Hepatocyte (in vitro differentiated cells): ENCODE data around the gene GALNT18. TPM values are rescaled to one million over a fixed set of nuclear protein-coding genes. Genes with fewer than 3 reads are reported as not detected.

Source experiments
- DNase-seq: peaks from one replicate; pipeline ENCODE4 v3.0.0-alpha.2; 2016; ENCODE audit warnings: low spot score
- H2AFZ ChIP-seq: fragments of 200-600 bp; sonication (generic); 2 replicates; pipeline ENCODE4 v1.6.0; 2016; ENCODE audit warnings: antibody characterized with exemption, mild to moderate bottlenecking
- H3K27ac ChIP-seq: fragments of 200-600 bp; sonication (generic); 2 replicates; pipeline ENCODE4 v1.5.1; 2016; ENCODE audit warnings: mild to moderate bottlenecking
- H3K27me3 ChIP-seq: fragments of 200-600 bp; sonication (generic); 2 replicates; pipeline ENCODE4 v1.6.1; 2016
- H3K36me3 ChIP-seq: fragments of 200-600 bp; sonication (generic); replicated peaks from 2 replicates; pipeline ENCODE4 v1.5.1; 2016; ENCODE audit warnings: low read depth; ENCODE audit not compliant: insufficient read depth
- H3K4me1 ChIP-seq: fragments of 200-600 bp; sonication (generic); 2 replicates; pipeline ENCODE4 v1.5.1; 2016; ENCODE audit warnings: mild to moderate bottlenecking, moderate library complexity; ENCODE audit not compliant: insufficient read depth
- H3K4me2 ChIP-seq: fragments of 200-600 bp; sonication (generic); 2 replicates; pipeline ENCODE4 v1.6.0; 2016
- H3K4me3 ChIP-seq: fragments of 200-600 bp; sonication (generic); 2 replicates; pipeline ENCODE4 v1.5.1; 2016; ENCODE audit warnings: mild to moderate bottlenecking
- H3K79me2 ChIP-seq: fragments of 200-600 bp; sonication (generic); 2 replicates; pipeline ENCODE4 v1.6.0; 2017; ENCODE audit warnings: mild to moderate bottlenecking
- H3K9me2 ChIP-seq: fragments of 200-600 bp; sonication (generic); replicated peaks from 2 replicates; pipeline ENCODE4 v1.6.0; 2017; ENCODE audit warnings: mild to moderate bottlenecking; ENCODE audit not compliant: insufficient read depth
- H3K9me3 ChIP-seq: fragments of 200-600 bp; sonication (generic); 2 replicates; pipeline ENCODE4 v1.5.1; 2016; ENCODE audit warnings: low read depth, mild to moderate bottlenecking
- H4K20me1 ChIP-seq: fragments of 200-600 bp; sonication (generic); 2 replicates; pipeline ENCODE4 v1.6.0; 2016; ENCODE audit warnings: mild to moderate bottlenecking; ENCODE audit not compliant: insufficient read depth, poor library complexity, severe bottlenecking
- EZH2 ChIP-seq: fragments of 200-600 bp; sonication (generic); IDR thresholded peaks from 2 replicates; pipeline ENCODE4 v1.6.1; 2016; ENCODE audit warnings: antibody characterized with exemption, mild to moderate bottlenecking, borderline replicate concordance
- EZH2phosphoT487 ChIP-seq: fragments of 200-600 bp; sonication (generic); IDR thresholded peaks from one replicate; pipeline ENCODE4 v1.6.1; 2018; ENCODE audit warnings: antibody characterized with exemption, mild to moderate bottlenecking, low read depth, moderate library complexity; ENCODE audit not compliant: unreplicated experiment, severe bottlenecking
- WGBS: methylation state at CpG from one replicate; pipeline ENCODE4 v1.1.6; 2016; ENCODE audit warnings: low lambda C conversion rate; ENCODE audit errors: missing lambda C conversion rate; 5-methylcytosine and 5-hydroxymethylcytosine counted together
- polyA plus RNA-seq: library from polyadenylated mRNA; unstranded; fragments of >200 nt; fragmentation: Nextera tagmentation; extraction: Ambion mirVana; gene quantifications from 2 replicates; pipeline ENCODE4 v1.2.1, GENCODE V29; 2016
- total RNA-seq: library from RNA; depleted of rRNA; stranded (reverse); fragments of >200 nt; gene quantifications from 2 replicates; pipeline ENCODE4 v1.2.3, GENCODE V29; 2014
- TF ChIP-seq, protein P1 (sequence below): fragments of 200-600 bp; sonication (generic); IDR thresholded peaks from 2 replicates; pipeline ENCODE4 v1.5.1; 2016; ENCODE audit warnings: antibody characterized with exemption, mild to moderate bottlenecking; ENCODE audit not compliant: poor library complexity

The GALNT18 gene
- total and polyA plus RNA-seq, 2 experiments from 2014 or later = 11.6 to 22.4 TPM

DNA sequence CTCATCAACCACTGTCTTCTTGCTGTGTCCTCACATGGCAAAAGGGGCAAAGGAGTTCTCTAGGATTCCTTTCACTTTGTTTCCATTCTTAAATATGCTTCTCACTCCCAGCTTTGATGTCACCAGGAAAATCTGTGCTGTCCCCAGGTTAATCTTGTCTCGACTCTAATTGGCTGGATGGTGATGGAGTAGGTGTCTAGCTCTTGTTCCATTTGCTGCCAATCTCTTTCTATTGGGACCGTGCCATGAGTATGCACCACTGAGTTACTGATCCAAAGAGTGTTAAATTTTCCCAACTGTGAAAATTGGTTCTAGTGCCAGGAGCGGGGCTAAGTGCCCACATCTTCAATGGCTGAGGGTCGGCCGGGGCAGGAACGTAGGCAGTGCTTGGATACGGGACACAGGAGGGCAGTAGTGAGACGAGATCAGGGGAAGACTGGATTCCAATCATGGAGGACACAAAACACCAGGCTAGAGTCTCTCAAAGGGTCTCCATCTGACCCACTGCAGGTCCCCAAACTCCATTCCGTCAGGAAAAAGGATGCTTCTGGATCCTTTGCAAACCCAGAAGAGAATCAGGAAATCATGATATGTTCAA, 221.1 kb downstream of the GALNT18 start:
- H3K4me2 ChIP-seq = no peak overlapping the region
- 86% methylated on average over 9 of the region's 9 CpGs for WGBS

DNA sequence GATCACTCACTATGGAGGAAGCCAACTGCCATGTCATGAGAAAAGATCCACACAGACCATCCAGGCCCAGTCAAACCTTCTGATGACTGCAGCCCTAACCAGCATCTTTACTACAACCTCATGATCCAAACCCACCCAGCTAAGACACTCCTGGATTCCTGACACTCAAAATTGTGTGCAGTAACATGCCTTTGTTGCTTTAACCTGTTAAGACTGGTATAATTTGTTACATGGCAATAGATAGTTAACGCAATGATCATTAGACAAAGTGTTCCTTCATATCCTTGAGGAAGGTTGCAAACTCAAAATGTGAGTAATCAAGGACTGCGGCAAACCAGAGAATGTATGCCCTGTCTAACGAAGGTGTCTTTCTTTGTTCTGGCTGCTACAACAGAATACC, 221.7 kb downstream of the GALNT18 start:
- Histone ChIP-seq H2AFZ (no peak overlapping the region), H3K79me2 (no peaks in the 10 kb centered on the region), H3K4me3 (no peak overlapping the region), H3K9me3 (no peaks in the 10 kb centered on the region), H3K27me3 (no peaks in the 10 kb centered on the region), H3K9me2 (no peaks in the 10 kb centered on the region), H3K4me1 (peaks cover 4% of the 10 kb centered on the region), H3K27ac (no peak overlapping the region), H3K4me2 (no peak overlapping the region), H3K36me3 (no peaks in the 10 kb centered on the region), H4K20me1 (no peaks in the 10 kb centered on the region)
- WGBS = 94% methylated on average over 3 of the region's 3 CpGs
- TF ChIP-seq EZH2phosphoT487 (no peak), EZH2 (no peak)
- TF ChIP-seq, protein P1, sequence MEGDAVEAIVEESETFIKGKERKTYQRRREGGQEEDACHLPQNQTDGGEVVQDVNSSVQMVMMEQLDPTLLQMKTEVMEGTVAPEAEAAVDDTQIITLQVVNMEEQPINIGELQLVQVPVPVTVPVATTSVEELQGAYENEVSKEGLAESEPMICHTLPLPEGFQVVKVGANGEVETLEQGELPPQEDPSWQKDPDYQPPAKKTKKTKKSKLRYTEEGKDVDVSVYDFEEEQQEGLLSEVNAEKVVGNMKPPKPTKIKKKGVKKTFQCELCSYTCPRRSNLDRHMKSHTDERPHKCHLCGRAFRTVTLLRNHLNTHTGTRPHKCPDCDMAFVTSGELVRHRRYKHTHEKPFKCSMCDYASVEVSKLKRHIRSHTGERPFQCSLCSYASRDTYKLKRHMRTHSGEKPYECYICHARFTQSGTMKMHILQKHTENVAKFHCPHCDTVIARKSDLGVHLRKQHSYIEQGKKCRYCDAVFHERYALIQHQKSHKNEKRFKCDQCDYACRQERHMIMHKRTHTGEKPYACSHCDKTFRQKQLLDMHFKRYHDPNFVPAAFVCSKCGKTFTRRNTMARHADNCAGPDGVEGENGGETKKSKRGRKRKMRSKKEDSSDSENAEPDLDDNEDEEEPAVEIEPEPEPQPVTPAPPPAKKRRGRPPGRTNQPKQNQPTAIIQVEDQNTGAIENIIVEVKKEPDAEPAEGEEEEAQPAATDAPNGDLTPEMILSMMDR = no peak
- DNase-seq = no peak

More for the DNA sequence above, 221.1 kb downstream of the GALNT18 start:
- no peak for DNase-seq
- Histone ChIP-seq H3K79me2 (no peaks in the 10 kb centered on the region), H2AFZ (no peak overlapping the region), H3K27me3 (no peaks in the 10 kb centered on the region), H3K9me2 (no peaks in the 10 kb centered on the region), H3K27ac (no peak overlapping the region), H3K9me3 (no peaks in the 10 kb centered on the region), H3K4me3 (no peak overlapping the region), H3K4me1 (peaks cover 4% of the 10 kb centered on the region), H4K20me1 (no peaks in the 10 kb centered on the region), H3K36me3 (no peaks in the 10 kb centered on the region)
- TF ChIP-seq EZH2 (no peak), EZH2phosphoT487 (no peak)
- TF ChIP-seq, protein P1 = no peak

DNA sequence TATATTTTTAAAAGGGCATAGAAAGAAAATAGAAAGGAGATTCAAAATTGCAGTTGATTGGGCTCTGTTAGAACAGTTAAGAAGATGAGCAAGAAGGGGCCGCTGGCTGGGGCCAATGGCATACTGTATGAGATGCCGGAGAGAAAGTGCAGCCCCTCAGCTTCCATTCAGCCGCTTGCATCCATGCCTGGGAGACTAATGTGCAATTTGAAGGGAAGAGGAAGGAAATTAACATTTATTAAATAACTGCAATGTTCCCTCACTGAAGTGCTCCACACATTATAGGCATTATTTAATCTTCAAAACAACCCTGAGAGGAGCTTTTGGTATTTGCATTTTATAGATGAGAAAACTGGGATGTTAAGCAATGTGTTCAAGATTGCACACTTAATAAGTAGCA, 224.0 kb downstream of the GALNT18 start:
- Histone ChIP-seq H3K9me2 (no peaks in the 10 kb centered on the region), H3K4me3 (no peak overlapping the region), H3K27me3 (no peaks in the 10 kb centered on the region), H3K4me1 (no peaks in the 10 kb centered on the region), H4K20me1 (no peaks in the 10 kb centered on the region), H2AFZ (no peak overlapping the region), H3K36me3 (no peaks in the 10 kb centered on the region), H3K27ac (no peak overlapping the region), H3K9me3 (no peaks in the 10 kb centered on the region), H3K79me2 (no peaks in the 10 kb centered on the region), H3K4me2 (no peak overlapping the region)
- no peak for TF ChIP-seq EZH2
- TF ChIP-seq, protein P1 = no peak
- TF ChIP-seq EZH2phosphoT487 = no peak
- WGBS = 87% methylated on average over 3 of the region's 3 CpGs
- DNase-seq = no peak
